ENCODE measurements around the gene NDUFS6.

The NDUFS6 gene

GRCh38 chr5:1760231-1760630, 41.0 kb upstream of the NDUFS6 start:
- DNase-seq: no peak
- TF ChIP-seq CTCF (IDR thresholded peaks at IDR 0.05): no peak
- Histone ChIP-seq H3K9me3 (no peaks in the 10 kb centered on the region), H3K4me1 (no peaks in the 10 kb centered on the region), H3K4me3 (no peak overlapping the region), H3K36me3 (no peaks in the 10 kb centered on the region), H3K27me3 (peaks cover 0 to 37% of the 10 kb centered on the region in 2 donors), H3K27ac (no peak overlapping the region)
- intact Hi-C loops (cut with DNase I; ENCODE audit: low total_unique reads): no loop called here

- no peak overlapping the region for H3K4me3 ChIP-seq
- H3K4me1 ChIP-seq: no peaks in the 10 kb centered on the region
- intact Hi-C loops (cut with DNase I; ENCODE audit: low total_unique reads): no loop called here
- DNase-seq: peak; percentile 15 to 56
- TF ChIP-seq CTCF (IDR thresholded peaks at IDR 0.05): no peak
- no peaks in the 10 kb centered on the region for H3K9me3 ChIP-seq
- H3K27ac ChIP-seq: no peak overlapping the region
- H3K36me3 ChIP-seq: no peaks in the 10 kb centered on the region
- peaks cover 0 to 43% of the 10 kb centered on the region in 2 donors for H3K27me3 ChIP-seq
Measured at GRCh38 chr5:1760656-1761452, 40.4 kb upstream of the NDUFS6 start.

- Histone ChIP-seq H3K27ac (no peak overlapping the region), H3K27me3 (peaks cover 0 to 47% of the 10 kb centered on the region in 2 donors), H3K9me3 (no peaks in the 10 kb centered on the region), H3K4me3 (no peak overlapping the region), H3K36me3 (no peaks in the 10 kb centered on the region), H3K4me1 (no peaks in the 10 kb centered on the region)
- peak in 1 of 2 donors; percentile 10 for DNase-seq
- intact Hi-C loops (cut with DNase I; ENCODE audit: low total_unique reads): no loop called here
- no peak for TF ChIP-seq CTCF (IDR thresholded peaks at IDR 0.05)
Measured at GRCh38 chr5:1761453-1761755, 39.8 kb upstream of the NDUFS6 start.

GRCh38 chr5:1762121-1762882, 38.9 kb upstream of the NDUFS6 start:
- DNase-seq: peak in 1 of 2 donors; percentile 9
- Histone ChIP-seq H3K4me3 (no peak overlapping the region), H3K27me3 (peaks cover 0 to 45% of the 10 kb centered on the region in 2 donors), H3K9me3 (no peaks in the 10 kb centered on the region), H3K27ac (no peak overlapping the region), H3K36me3 (no peaks in the 10 kb centered on the region), H3K4me1 (no peaks in the 10 kb centered on the region)
- intact Hi-C loops (cut with DNase I; ENCODE audit: low total_unique reads): no loop called here
- TF ChIP-seq CTCF (IDR thresholded peaks at IDR 0.05): no peak

GRCh38 chr5:1762883-1763547, 38.2 kb upstream of the NDUFS6 start:
- H3K4me3 ChIP-seq: no peak overlapping the region
- peak in 1 of 2 donors; percentile 4 for DNase-seq
- no peaks in the 10 kb centered on the region for H3K4me1 ChIP-seq
- intact Hi-C loops (cut with DNase I; ENCODE audit: low total_unique reads): no loop called here
- no peak for TF ChIP-seq CTCF (IDR thresholded peaks at IDR 0.05)
- peaks cover 0 to 51% of the 10 kb centered on the region in 2 donors for H3K27me3 ChIP-seq
- no peaks in the 10 kb centered on the region for H3K36me3 ChIP-seq
- no peaks in the 10 kb centered on the region for H3K9me3 ChIP-seq
- no peak overlapping the region for H3K27ac ChIP-seq
